SU-DHL-6 (cell line): ENCODE measurements around the gene LY6G5B.

Experiments used
- EZH2phosphoT487 ChIP-seq: fragments of 200-600 bp; sonication (generic), shearing (Covaris generic); conservative IDR thresholded peaks from 2 replicates; pipeline ENCODE4 v1.6.1; 2018; ENCODE audit warnings: mild to moderate bottlenecking, antibody characterized with exemption, low read length, moderate library complexity, mixed read lengths
- TF ChIP-seq, protein P1 (sequence below): fragments of 200-600 bp; sonication (generic); IDR thresholded peaks from one replicate; pipeline ENCODE4 v1.5.1; 2017; ENCODE audit warnings: antibody characterized with exemption, mild to moderate bottlenecking, low read length, moderate library complexity; ENCODE audit not compliant: insufficient read depth, poor library complexity, severe bottlenecking

- TF ChIP-seq, protein P1, sequence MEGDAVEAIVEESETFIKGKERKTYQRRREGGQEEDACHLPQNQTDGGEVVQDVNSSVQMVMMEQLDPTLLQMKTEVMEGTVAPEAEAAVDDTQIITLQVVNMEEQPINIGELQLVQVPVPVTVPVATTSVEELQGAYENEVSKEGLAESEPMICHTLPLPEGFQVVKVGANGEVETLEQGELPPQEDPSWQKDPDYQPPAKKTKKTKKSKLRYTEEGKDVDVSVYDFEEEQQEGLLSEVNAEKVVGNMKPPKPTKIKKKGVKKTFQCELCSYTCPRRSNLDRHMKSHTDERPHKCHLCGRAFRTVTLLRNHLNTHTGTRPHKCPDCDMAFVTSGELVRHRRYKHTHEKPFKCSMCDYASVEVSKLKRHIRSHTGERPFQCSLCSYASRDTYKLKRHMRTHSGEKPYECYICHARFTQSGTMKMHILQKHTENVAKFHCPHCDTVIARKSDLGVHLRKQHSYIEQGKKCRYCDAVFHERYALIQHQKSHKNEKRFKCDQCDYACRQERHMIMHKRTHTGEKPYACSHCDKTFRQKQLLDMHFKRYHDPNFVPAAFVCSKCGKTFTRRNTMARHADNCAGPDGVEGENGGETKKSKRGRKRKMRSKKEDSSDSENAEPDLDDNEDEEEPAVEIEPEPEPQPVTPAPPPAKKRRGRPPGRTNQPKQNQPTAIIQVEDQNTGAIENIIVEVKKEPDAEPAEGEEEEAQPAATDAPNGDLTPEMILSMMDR = no peak
- no peak for TF ChIP-seq EZH2phosphoT487
These were observed 37.4 kb upstream of the LY6G5B start for GRCh38 chr6:31632279-31632946.
